A673 (cell line): ENCODE measurements around the gene SPATA2L. TPM values are rescaled to one million over a fixed set of nuclear protein-coding genes. Genes with fewer than 3 reads are reported as not detected.

Experiments
- BruUV-seq: library from RNA; stranded (reverse); fragments of 400-500 nt; replicated peaks from 2 replicates; lab custom pipeline; 2021; lab: Mats Ljungman, UMichigan
- CTCF ChIA-PET: fragments of 300-600 bp; sonication (Branson Sonifier 250); formaldehyde crosslinking; loops from one replicate; lab custom pipeline; 2022; ENCODE audit warnings: antibody characterized with exemption; lab: Charles Lee
- POLR2A ChIA-PET: fragments of 300-600 bp; sonication (Branson Sonifier 250); formaldehyde crosslinking; loops from one replicate; lab custom pipeline; 2022; ENCODE audit warnings: antibody characterized with exemption; ENCODE audit not compliant: low non-redundant PET; lab: Charles Lee
- DNase-seq: peaks from one replicate; pipeline ENCODE4 v3.0.0-alpha.2; 2015; ENCODE audit warnings: low spot score
- H3K27ac ChIP-seq: fragments of 200-600 bp; sonication (generic); 2 replicates; pipeline ENCODE4 v1.5.1; 2016; ENCODE audit warnings: mixed run types, low read depth, mild to moderate bottlenecking, mixed read lengths, antibody characterized with exemption, low read length; ENCODE audit not compliant: poor library complexity, severe bottlenecking
- H3K27me3 ChIP-seq: fragments of 200-600 bp; sonication (generic); replicated peaks from 2 replicates; pipeline ENCODE4 v1.6.1; 2017; ENCODE audit warnings: mixed run types, low read depth, mild to moderate bottlenecking, mixed read lengths, antibody characterized with exemption, low read length; ENCODE audit not compliant: insufficient read depth, poor library complexity
- H3K36me3 ChIP-seq: fragments of 200-600 bp; sonication (generic); 2 replicates; pipeline ENCODE4 v1.6.1; 2016; ENCODE audit warnings: mixed run types, mild to moderate bottlenecking, mixed read lengths, antibody characterized with exemption, low read length; ENCODE audit not compliant: insufficient read depth, poor library complexity, severe bottlenecking
- H3K4me1 ChIP-seq: fragments of 200-600 bp; sonication (generic); 2 replicates; pipeline ENCODE4 v1.6.1; 2017; ENCODE audit warnings: mixed run types, mild to moderate bottlenecking, mixed read lengths, antibody characterized with exemption, low read length; ENCODE audit not compliant: insufficient read depth, poor library complexity, severe bottlenecking
- H3K4me3 ChIP-seq: fragments of 200-600 bp; sonication (generic); 2 replicates; pipeline ENCODE4 v1.5.1; 2016; ENCODE audit warnings: low read depth, mixed run types, mild to moderate bottlenecking, mixed read lengths, low read length; ENCODE audit not compliant: poor library complexity, severe bottlenecking
- H3K9me3 ChIP-seq: fragments of 200-600 bp; sonication (generic); 2 replicates; pipeline ENCODE4 v1.6.1; 2016; ENCODE audit warnings: mixed run types, low read depth, mild to moderate bottlenecking, mixed read lengths, antibody characterized with exemption, low read length; ENCODE audit not compliant: poor library complexity, severe bottlenecking
- EZH2 ChIP-seq: fragments of 200-600 bp; sonication (generic); IDR thresholded peaks from 2 replicates; pipeline ENCODE4 v1.6.1; 2017; ENCODE audit warnings: borderline replicate concordance, low read depth, mild to moderate bottlenecking, mixed read lengths, antibody characterized with exemption, low read length; ENCODE audit not compliant: poor library complexity, severe bottlenecking
- intact Hi-C: fragments of 100-400 bp; cut with micrococcal nuclease; formaldehyde crosslinking; loops from one replicate; pipeline ENCODE4 v1.10.0; 2022; ENCODE audit not compliant: unreplicated experiment
- total RNA-seq: library from RNA; stranded (reverse); gene quantifications from 2 replicates; pipeline ENCODE4 v1.2.3, GENCODE V29; 2021
- TF ChIP-seq, protein P1 (sequence below): fragments of 300-800, 200-600 bp; sonication (generic); conservative IDR thresholded peaks from 2 replicates; pipeline ENCODE4 v1.5.1; 2017; ENCODE audit warnings: low read depth, mild to moderate bottlenecking, antibody characterized with exemption, low read length, moderate library complexity, mixed read lengths

SPATA2L gene
- total RNA-seq, 1 experiment from 2014 or later: 19.1 TPM

DNA sequence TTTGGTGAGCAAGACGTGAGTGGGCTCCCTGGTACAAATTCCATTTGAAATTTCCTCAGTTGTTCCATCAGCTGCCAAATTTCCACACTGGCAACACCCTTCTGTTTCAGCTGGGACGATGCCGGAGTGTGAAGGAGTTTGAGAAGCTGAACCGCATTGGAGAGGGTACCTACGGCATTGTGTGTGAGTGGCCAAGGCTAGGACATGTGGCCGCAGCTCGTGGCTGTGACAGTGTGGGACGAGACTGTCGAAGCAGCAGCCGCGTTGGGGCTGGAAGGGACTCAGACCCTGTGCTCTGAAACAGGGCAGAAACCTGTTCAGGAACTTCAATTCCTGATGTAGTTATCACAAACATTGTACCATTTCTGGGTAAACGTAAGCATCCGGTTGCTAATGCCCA, 12.4 kb downstream of the SPATA2L start:
- no peak for TF ChIP-seq EZH2
- TF ChIP-seq, protein P1, sequence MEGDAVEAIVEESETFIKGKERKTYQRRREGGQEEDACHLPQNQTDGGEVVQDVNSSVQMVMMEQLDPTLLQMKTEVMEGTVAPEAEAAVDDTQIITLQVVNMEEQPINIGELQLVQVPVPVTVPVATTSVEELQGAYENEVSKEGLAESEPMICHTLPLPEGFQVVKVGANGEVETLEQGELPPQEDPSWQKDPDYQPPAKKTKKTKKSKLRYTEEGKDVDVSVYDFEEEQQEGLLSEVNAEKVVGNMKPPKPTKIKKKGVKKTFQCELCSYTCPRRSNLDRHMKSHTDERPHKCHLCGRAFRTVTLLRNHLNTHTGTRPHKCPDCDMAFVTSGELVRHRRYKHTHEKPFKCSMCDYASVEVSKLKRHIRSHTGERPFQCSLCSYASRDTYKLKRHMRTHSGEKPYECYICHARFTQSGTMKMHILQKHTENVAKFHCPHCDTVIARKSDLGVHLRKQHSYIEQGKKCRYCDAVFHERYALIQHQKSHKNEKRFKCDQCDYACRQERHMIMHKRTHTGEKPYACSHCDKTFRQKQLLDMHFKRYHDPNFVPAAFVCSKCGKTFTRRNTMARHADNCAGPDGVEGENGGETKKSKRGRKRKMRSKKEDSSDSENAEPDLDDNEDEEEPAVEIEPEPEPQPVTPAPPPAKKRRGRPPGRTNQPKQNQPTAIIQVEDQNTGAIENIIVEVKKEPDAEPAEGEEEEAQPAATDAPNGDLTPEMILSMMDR: no peak
- Histone ChIP-seq H3K4me3 (no peak overlapping the region), H3K27ac (no peak overlapping the region), H3K27me3 (no peaks in the 10 kb centered on the region), H3K4me1 (peaks cover 7% of the 10 kb centered on the region), H3K36me3 (peaks cover 50% of the 10 kb centered on the region), H3K9me3 (no peaks in the 10 kb centered on the region)
- no TSS peak for BruUV-seq
- DNase-seq: no peak
- intact Hi-C loops: no loop called here
- POLR2A ChIA-PET: interaction anchor here (0.7 kb wide), 2 partner anchors 10 to 11 kb away, joined by 3 to 4 read pairs; no protein-coding TSS in a partner anchor
- CTCF ChIA-PET: no interaction called here

DNA sequence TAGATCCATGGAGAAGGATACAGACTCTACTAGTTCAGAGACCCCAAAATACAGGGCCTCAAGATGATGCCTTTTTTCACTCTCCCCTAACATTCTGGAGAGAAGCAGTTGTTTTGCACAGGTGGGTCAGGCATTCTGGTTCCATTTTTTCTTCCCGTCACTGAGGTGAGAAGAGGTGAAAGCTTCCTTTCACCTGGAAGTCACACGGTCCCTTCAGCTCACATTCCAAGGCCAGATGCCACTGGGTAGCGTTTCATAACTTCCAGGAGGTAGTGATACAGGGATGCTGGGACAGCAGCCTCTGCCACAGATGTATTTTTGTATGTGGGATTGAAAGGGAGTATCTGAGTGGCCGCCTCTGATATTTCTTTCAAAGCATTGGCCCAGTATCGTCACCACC, 13.1 kb downstream of the SPATA2L start:
- H3K27ac ChIP-seq: no peak overlapping the region
- no peaks in the 10 kb centered on the region for H3K9me3 ChIP-seq
- peaks cover 7% of the 10 kb centered on the region for H3K4me1 ChIP-seq
- no peak for DNase-seq
- no peak overlapping the region for H3K4me3 ChIP-seq
- intact Hi-C loops: no loop called here
- no peak for TF ChIP-seq EZH2
- TF ChIP-seq, protein P1: no peak
- H3K36me3 ChIP-seq: peaks cover 43% of the 10 kb centered on the region
- H3K27me3 ChIP-seq: no peaks in the 10 kb centered on the region
- BruUV-seq: no TSS peak
- POLR2A ChIA-PET: interaction anchor here (0.7 kb wide), 1 partner anchor 11 kb away, joined by 4 read pairs; no protein-coding TSS in a partner anchor
- CTCF ChIA-PET: no interaction called here

DNA sequence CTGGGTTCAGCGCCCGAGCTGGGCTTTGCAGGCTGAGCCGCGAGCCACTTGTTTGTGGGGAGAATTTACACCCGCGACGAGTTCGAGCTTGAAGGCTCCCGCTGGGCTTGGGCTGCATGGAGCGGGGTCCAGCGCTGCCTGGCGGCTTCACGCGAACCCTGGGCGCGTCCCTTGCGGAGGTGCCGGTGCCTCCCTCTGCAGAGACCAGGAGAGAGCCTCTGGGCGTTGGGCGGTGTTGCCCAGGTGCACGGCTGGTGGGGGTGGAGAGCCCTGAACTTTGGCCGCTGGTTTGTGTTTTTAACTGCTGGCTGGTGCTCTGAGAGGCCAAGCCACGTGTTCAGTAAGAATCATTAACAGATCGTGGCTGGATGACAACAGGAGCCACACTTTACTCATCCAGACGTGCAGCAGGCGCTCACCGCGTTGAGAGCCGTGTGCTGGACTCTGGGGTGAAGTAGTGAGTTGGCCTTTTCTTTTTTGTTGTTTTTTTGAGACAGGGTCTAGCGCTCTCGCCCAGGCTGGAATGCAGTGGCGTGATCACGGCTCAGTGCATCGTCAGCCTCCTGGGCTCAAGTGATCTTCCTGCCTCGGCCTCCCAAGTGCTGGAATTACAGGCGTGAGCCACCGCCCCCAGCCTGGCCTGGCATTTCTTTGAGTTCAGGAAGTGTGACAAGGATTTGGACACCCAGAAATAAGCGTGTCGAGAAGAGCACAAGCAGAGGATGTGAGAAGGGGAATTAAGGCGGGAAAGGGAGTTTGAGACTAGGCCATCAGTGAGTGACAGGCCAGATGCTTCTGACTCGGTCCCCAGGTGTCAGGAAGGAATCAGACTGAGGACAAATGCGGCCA, 14.2 kb downstream of the SPATA2L start:
- TSS peak; percentile 65 for BruUV-seq
- ChIA-PET POLR2A (interaction anchor here (0.5 kb wide), 1 partner anchor 118 kb away, joined by 5 read pairs; no protein-coding TSS in a partner anchor), CTCF (interaction anchor here (0.5 to 0.8 kb wide), 2 partner anchors 71 to 84 kb away, joined by 3 read pairs; no protein-coding TSS in a partner anchor)
- DNase-seq: no peak
- Histone ChIP-seq H3K4me1 (peaks cover 7% of the 10 kb centered on the region), H3K4me3 (peak overlapping the region; percentile 72), H3K36me3 (peaks cover 39% of the 10 kb centered on the region), H3K9me3 (no peaks in the 10 kb centered on the region), H3K27me3 (no peaks in the 10 kb centered on the region), H3K27ac (peak overlapping the region; percentile 95)
- no peak for TF ChIP-seq EZH2
- TF ChIP-seq, protein P1: 0 out of 2 replicates have a peak, but pooled peaks have one; percentile 13
- intact Hi-C loops: no loop called here
